RWPE2 (cell line): ENCODE data around the gene WDR41.
"Not testable (repeated sequence)": the region's sequence is repeated elsewhere in the genome, so short reads cannot be mapped to it uniquely, and the experiment has no call there.

Experiments used
- ATAC-seq: fragments of 200-7000 bp; cut with Tn5 transposase; 3 replicates; pipeline ENCODE4 v1.9.1; 2021; ENCODE audit warnings: low read depth
- DNase-seq: peaks from one replicate; pipeline ENCODE4 v3.0.0-alpha.2; 2020; ENCODE audit warnings: low spot score
- H3K27ac ChIP-seq: fragments of 450-650 bp; 2 replicates; pipeline ENCODE4 v1.5.1; 2017; ENCODE audit warnings: mild to moderate bottlenecking; ENCODE audit not compliant: poor library complexity, severe bottlenecking
- H3K27me3 ChIP-seq: fragments of 250-450 bp; sonication (Bioruptor Pico); 2 replicates; pipeline ENCODE4 v1.5.1; 2021; ENCODE audit warnings: mild to moderate bottlenecking, moderate library complexity; ENCODE audit not compliant: insufficient read depth, poor library complexity, severe bottlenecking
- H3K36me3 ChIP-seq: fragments of 250-450 bp; sonication (Bioruptor Pico); 2 replicates; pipeline ENCODE4 v1.5.1; 2020; ENCODE audit warnings: low read depth, mild to moderate bottlenecking, moderate library complexity
- H3K4me1 ChIP-seq: fragments of 250-450 bp; sonication (Bioruptor Pico); 2 replicates; pipeline ENCODE4 v1.5.1; 2021; ENCODE audit warnings: mild to moderate bottlenecking, moderate library complexity; ENCODE audit not compliant: insufficient read depth, poor library complexity, severe bottlenecking
- H3K4me3 ChIP-seq: fragments of 250-450 bp; sonication (Bioruptor Pico); 2 replicates; pipeline ENCODE4 v1.5.1; 2021; ENCODE audit warnings: mild to moderate bottlenecking, moderate library complexity; ENCODE audit not compliant: severe bottlenecking
- H3K9me3 ChIP-seq: fragments of 250-450 bp; sonication (Bioruptor Pico); 2 replicates; pipeline ENCODE4 v1.5.1; 2021; ENCODE audit warnings: mild to moderate bottlenecking, moderate library complexity; ENCODE audit not compliant: severe bottlenecking
- CTCF ChIP-seq: fragments of 450-650 bp; IDR thresholded peaks from one replicate; pipeline ENCODE4 v1.5.1; 2017; ENCODE audit warnings: mild to moderate bottlenecking, moderate library complexity; ENCODE audit not compliant: poor library complexity, severe bottlenecking

WDR41 gene

DNA sequence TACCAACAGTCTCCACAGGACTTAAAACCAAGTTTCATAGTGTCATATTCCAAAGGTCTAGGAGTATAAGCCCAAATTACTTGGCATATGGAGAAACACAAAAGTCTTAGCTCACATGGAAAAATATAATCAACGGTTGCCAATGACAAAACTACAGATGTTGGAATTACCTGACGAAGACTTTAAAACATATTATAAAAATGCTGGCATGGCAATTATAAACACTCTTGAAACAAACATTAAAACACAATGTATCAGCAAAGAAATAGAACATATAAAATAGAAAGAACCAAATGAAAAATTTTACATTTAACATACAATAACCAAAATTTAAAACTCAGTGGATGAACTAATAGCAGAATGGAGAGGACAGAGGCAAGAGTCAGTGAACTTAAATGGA, 7.9 kb upstream of the WDR41 start:
- Histone ChIP-seq H3K4me1 (no peaks in the 10 kb centered on the region), H3K27me3 (peaks cover 9% of the 10 kb centered on the region), H3K9me3 (peaks cover 3% of the 10 kb centered on the region), H3K4me3 (no peak overlapping the region), H3K27ac (no peak overlapping the region), H3K36me3 (no peaks in the 10 kb centered on the region)
- DNase-seq = no peak
- ATAC-seq = no peak
- no peak for TF ChIP-seq CTCF

- Histone ChIP-seq H3K36me3 (no peaks in the 10 kb centered on the region), H3K4me3 (no peak overlapping the region), H3K9me3 (peaks cover 3% of the 10 kb centered on the region), H3K27me3 (peaks cover 13% of the 10 kb centered on the region), H3K27ac (no peak overlapping the region), H3K4me1 (no peaks in the 10 kb centered on the region)
- no peak for DNase-seq
- no peak for TF ChIP-seq CTCF
- no peak for ATAC-seq
These were observed 7.3 kb upstream of the WDR41 start for GRCh38 chr5:77499441-77499840.

GRCh38 chr5:77498952-77499351, 6.8 kb upstream of the WDR41 start:
- Histone ChIP-seq H3K36me3 (no peaks in the 10 kb centered on the region), H3K4me3 (no peak overlapping the region), H3K27me3 (peaks cover 13% of the 10 kb centered on the region), H3K9me3 (peaks cover 3% of the 10 kb centered on the region), H3K27ac (no peak overlapping the region), H3K4me1 (no peaks in the 10 kb centered on the region)
- DNase-seq (no peak), ATAC-seq (no peak)
- TF ChIP-seq CTCF = no peak

DNA sequence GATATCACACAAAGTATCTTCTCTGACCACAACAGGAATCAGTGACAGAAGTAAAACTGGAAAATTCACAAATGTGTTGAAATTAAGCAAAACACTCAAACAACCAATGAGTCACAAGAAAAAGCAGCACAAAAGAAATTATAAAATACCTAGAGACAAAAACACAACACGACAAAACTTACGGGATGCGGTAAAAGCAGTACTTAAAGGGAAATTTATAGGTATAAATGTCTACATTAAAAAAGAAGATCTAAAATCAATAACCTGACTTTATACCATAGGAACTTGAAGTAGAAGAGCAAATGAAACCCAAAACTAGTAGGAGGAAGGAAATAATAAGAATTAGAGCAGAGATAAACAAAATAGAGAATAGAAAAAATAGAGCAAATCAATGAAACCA, 2.8 kb upstream of the WDR41 start:
- Histone ChIP-seq H3K36me3 (no peaks in the 10 kb centered on the region), H3K9me3 (peaks cover under 1% of the 10 kb centered on the region), H3K4me1 (peaks cover 4% of the 10 kb centered on the region), H3K27ac (no peak overlapping the region), H3K27me3 (peaks cover 13% of the 10 kb centered on the region), H3K4me3 (no peak overlapping the region)
- no peak for TF ChIP-seq CTCF
- ATAC-seq = no peak
- DNase-seq = no peak

DNA sequence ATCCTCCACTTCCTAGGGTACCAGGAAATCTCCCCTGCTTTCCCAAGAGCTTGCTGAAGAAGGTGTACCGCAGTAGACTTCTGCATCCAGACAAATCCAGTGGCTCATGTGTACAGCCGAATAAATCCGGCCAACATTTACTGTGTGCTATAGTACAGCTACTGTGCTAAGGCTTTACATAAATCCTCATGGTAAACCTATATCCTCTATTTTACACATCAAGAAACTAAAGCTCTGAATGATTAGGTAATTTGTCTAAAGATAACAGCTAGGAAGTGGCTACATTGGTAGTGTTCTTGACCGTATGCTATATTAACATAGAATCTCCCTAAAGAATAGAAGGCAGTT, 511 bp upstream of the WDR41 start:
- peak; percentile 4 for ATAC-seq
- peak; percentile 91 for TF ChIP-seq CTCF
- H3K9me3 ChIP-seq = no peaks in the 10 kb centered on the region
- peaks cover 12% of the 10 kb centered on the region for H3K36me3 ChIP-seq
- DNase-seq = no peak
- H3K4me3 ChIP-seq = peak overlapping the region; percentile 85
- peak overlapping the region; percentile 82 for H3K27ac ChIP-seq
- H3K27me3 ChIP-seq = peaks cover 13% of the 10 kb centered on the region
- H3K4me1 ChIP-seq = peaks cover 8% of the 10 kb centered on the region

DNA sequence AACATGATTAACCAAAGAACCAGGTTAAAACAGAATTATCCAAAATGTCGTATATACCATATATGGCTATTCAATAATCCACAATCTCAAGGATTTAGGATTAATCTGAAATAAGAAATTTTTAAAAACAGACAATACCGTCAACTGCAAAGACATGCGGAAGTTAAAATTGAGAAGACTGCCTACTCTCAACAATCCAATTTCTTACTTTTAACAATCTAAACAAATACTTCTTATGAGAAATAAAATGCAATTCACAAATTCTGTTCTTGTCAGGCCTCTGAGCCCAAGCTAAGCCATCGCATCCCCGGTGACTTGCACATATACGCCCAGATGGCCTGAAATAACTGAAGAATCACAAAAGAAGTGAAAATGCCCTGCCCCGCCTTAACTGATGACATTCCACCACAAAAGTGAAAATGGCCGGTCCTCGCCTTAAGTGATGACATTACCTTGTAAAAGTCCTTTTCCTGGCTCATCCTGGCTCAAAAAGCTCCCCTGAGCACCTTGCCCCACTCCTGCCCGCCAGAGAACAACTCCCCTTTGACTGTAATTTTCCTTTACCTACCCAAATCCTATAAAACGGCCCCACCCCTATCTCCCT, 1.3 kb downstream of the WDR41 start:
- H3K9me3 ChIP-seq, DNase-seq, ATAC-seq: not testable (repeated sequence)
- Histone ChIP-seq H3K4me3 (peak overlapping the region; percentile 85), H3K27ac (peak overlapping the region; percentile 82), H3K27me3 (peaks cover 13% of the 10 kb centered on the region), H3K4me1 (peaks cover 26% of the 10 kb centered on the region), H3K36me3 (peaks cover 29% of the 10 kb centered on the region)
